Measurements from ENCODE around the gene PTBP1.

- no peak for TF ChIP-seq CTCF (IDR thresholded peaks at IDR 0.05; ENCODE audit: low read length)
- TF ChIP-seq EZH2 (IDR thresholded peaks at IDR 0.05; ENCODE audit: borderline replicate concordance, low read length) = no peak
These were observed 53.1 kb downstream of the PTBP1 start for GRCh38 chr19:850221-850978.
